Activated naive CD4-positive, alpha-beta T cell treated with anti-CD3 and anti-CD28 coated beads, Interleukin-2, amount 50 U/mL, for 16 hours (primary cell): ENCODE results near the gene ARID5B.
"Not testable (repeated sequence)": the region's sequence is repeated elsewhere in the genome, so short reads cannot be mapped to it uniquely, and the experiment has no call there.

Experiments used
- DNase-seq: peaks from one replicate; pipeline ENCODE4 v3.0.0-alpha.2; 2020

Gene ARID5B

DNA sequence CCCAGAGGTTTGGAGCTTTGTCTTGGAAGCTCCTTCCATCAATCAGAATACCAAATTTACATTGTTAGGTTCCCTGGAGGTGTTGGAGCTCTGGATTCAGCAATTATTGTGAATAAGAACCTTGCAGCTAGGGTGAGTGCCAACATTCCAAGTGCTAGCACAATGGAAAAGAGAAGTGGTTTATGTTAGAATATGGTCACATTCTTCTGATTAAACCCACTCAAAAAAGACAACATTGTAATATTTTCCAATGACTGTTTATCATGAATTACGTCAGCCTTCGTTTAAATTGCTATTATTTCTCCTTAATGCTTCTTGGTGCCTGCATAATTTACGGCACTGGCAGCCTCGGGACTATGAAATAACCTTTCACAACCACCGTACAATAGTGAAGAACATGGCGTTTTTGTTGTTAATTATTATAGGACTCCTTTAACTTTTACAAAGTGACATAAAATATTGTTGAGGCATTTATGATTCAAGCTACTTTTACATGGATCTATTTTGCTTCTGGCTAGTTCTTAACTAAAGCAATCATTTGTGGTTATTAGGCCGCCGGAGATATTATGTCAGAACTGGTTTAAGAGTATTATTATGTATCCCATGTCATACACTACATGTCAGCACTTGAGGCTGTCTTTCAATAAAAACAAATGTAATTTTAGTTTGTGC lies 117.7 kb downstream of the ARID5B start:
- no peak for DNase-seq

DNA sequence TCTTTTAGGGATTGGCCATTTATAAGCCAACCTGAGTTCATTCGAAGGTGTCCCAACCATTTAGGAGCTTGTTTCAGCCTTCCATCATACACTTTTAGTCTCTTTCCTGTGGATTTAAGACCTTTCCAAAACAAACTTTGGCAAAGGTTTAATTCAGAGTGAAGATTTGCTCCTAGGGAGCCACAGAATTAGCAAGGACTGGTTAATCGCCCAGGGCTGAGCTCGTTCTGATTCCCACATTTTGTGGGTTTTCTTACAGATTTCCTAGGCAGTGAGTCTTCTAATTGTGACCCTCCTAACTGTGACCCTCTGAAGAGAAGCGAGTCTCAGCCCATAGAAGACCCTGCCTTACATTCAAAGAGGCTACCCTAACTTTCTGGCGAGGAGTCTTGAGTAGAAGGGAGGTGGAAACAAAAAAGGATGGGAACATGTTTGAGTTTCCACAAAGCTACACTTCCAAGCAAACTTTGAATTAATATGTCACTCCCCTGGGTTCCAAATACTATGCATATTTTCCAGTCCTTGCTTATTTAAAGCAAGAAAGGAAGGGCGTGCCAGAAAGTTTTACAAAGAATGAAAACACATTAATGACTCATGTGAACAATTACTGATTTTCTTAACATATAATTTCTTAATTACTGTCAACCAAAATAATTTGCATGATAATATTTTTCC lies 118.3 kb downstream of the ARID5B start:
- DNase-seq = no peak

DNA sequence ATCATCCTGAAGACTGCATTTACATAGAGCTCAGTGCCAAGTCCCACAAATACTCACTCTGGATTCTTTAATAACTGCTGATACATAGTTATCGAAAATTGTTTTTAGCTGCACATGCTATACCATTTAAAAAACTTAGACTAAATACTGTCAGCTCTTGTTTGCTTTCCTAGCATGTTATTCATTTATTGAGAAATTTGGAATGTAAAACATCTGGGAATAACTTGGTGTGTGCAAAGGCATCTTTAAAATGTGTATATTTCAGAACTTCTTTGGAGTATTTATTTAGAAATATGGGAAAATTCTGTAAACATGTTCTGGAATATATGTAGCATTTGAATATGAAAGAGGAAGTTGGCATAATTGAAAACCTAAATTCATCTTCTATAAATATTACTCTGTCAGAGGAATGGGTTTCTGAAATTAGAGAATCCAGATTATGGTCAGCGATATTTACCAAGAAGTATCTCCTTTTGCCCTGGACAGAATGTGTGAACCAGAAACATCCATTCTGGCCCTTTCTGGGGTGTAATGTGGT lies 119.7 kb downstream of the ARID5B start:
- DNase-seq = no peak

DNA sequence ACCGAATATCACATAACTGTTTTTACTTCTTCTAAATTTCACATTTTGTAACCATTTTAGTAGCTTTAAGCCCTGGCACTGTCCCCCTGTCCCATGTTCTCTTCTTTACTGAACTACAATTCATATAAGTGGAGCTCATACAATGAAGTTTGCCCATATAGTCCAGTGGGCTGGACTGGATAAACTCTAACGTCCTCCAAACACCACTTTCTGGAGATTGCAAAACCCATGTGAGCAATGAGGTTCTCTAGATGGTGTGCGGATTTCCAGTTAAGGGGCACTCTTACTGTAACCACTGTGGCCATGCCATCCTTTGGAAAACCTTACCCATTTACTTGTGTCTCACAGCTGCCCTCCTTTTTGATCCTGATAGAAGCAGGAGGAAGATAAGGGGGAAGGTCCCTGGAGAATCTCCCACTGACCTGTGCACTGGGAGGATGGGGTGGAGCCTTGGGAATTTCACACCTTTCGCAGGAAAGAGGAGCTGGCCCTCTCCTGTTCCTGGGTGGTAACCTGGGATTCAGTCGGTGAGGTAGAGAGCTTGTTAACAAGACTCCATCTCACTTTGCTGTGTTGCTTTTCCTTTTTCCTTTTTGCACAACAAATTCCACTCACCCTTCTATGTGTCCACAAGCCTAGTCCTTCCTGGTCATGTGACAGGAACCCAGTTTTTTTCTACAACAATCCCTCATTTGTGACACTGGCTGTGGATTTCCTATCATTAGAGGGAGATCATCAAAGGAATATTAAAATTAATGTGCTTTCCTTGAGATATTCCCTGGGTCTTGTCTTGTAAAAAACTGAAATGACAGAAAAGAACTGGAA lies 120.7 kb downstream of the ARID5B start:
- no peak for DNase-seq

DNA sequence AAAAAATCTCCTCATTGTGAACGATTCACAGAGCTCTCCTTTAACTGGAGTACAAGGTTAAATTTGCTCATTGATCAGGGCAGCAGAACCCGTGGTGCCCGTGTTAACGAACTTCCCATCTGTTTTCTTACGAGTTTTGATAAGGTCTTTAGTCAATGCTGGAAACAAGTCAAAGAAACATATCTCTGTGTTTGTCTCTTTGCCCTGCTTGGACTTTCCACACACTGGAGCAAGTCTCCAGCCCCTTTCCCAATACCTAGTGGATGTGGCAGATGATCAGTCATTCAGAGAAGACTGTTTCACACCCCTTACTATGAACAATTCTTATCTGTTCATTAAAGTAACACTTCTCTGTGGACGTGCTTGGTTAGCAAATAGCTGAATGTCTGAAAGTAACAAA lies 121.3 kb downstream of the ARID5B start:
- DNase-seq = no peak

DNA sequence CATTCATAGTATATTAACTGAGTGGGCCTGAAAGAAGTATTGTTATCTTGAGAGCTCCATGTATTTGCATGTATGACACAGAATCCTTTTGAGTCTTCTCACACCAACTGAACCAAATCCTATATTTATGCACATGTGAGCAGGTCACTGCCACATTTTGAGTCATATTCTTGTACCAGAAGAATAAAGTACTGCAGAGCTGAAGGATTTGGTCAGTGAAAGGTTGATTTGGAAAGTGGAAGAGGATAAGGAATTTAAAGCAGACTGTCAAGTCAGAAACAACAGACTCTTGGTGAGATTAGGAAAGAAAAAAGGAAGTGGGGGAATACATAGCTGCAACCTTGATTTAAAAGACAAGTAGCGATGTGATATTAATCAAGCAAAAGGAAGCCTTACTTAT lies 121.8 kb downstream of the ARID5B start:
- no peak for DNase-seq

DNA sequence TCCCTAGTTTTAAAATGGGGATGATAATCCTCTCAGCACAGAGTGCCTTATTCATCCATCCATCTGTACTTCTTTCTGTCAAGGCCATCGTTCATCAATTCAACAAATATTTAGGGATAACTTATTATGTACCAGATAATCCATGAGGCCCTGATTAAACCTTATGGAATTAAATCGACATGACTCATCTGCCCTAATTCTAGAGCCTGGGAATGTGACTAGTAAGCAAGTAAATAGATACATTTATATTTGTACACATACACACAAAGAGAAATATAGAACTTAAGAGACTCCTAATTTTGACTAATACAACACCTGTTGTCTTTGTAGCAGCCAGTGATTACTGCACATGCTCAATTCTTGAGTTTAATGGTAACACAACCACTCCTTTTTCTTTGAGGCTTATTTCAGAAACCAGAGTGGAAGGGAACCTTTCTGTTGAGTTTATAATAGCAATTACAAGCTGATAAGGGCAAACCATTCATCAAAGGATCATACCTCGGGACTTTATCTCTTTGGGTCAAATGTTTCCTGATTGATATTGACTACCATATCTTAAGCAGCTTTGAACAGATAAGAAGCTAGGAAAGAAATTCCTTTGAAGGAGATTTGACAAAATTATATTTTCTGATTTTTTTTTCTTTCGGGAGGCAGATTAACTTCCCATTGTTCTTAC lies 122.7 kb downstream of the ARID5B start:
- no peak for DNase-seq

DNA sequence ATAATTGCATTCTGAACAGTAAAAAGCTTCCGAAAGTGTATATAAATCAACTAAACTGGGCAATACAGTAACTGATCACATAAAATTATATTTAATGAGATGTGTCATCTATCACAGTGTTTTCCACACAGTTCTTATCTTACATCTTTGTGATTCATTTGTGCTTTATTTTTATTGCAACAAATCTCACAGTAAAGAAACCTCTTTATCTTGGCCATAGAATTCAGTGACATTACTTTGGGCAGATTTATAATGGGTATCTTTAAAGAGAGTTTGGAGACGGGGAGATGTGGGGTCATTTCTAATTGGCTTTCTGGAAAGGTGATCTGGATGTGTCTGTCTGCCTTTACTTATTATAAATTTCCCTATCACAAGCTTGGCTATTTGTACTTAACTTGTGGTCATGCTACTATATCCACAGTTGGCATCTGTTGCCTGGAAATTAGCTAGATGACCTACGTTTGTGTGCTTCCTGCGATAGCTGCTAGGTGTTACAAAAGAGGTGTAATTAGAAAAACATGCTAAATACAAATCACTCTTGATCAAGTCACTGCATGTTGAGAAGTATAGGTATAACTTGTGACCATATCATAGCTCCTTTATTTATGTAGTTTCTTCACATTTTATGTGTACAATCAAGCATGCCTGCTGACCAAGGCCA lies 123.8 kb downstream of the ARID5B start:
- no peak for DNase-seq

DNA sequence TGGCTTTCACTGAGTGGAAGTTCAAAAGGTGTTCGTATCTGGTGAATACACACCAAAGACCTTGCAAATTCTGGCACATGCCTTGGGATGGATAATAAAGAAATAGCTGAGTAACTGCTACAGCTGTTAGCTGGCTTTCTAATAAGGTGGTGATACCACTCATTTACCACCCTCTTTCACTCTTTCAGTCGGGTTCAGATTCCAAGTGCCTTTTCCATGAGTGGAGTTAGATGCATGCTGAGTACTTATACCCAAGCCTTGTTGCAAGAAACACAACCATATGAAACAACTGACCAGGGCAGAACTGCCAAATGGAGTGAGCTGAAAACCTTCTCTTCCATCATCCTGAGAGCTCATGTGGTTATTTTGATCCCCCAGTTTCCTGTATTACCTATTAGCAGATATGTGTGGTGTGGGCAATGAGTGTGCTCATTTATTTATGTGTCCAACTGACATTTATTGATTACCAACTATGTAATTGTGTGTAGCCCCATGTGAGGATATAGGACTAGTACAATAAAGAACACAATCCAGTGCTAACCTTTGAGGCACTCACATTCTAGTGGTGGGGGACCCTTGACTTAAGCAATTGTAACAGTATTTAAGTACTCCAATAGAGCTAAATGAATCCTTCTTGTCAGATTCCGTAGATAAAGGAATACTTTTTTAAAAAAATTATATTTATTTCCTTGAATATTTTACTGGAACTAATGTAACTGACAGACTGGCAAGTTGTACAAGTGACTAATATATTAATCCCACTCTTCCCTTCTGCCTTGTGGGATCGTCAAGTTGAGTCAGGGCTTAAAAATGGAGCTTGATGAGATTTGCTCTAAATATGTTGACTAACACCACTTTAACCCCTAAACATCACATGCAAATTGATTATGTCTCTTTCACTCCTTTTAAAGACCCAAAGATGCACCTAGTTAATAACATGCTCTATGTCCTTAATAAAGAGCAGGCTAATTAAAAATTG lies 124.7 kb downstream of the ARID5B start:
- no peak for DNase-seq

DNA sequence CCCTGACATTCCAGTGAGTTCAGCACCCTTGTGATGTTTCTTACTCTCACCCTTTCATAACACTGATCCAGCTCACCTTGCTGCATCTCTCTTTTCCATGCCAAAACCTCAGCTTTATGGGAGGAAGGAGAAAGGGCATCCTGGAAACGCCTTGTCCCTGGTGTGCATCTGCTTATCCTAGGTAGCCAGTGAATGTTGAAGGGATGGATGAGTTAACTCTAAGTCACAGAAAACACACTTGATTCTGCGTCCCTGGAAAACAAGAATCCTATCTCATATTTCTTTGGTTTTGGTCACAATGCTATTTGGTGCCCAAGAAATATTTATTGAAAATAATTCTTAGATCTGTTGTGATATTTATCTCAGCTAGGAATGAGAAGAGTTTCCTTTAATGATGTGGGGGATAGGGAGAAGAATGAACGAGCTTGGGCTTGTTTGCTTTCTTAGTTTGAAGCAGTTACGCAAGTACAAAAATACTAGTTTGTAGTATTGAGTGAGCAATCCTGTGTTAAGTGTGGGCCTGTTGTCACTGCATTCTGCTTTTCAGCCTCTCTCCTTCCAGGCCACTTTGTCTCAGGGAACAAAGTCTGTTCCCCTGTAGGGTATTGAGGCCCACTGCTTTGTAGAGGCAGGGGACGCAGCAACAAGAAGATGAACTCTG lies 126.5 kb downstream of the ARID5B start:
- DNase-seq = no peak

DNA sequence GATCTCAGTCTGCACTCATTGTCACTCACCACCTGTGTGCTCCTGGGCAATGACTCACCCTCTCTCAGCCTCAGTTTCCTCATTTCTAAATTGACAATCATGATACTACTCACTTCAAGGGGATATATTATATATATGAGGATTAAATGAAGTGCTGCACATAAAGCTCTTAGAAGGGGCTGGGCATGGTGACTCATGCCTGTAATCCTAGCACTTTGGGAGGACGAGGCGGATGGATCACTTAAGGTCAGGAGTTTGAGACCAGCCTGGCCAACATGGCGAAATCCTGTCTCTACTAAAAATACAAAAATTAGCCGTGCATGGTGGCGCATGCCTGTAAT lies 127.0 kb downstream of the ARID5B start:
- DNase-seq = not testable (repeated sequence)

DNA sequence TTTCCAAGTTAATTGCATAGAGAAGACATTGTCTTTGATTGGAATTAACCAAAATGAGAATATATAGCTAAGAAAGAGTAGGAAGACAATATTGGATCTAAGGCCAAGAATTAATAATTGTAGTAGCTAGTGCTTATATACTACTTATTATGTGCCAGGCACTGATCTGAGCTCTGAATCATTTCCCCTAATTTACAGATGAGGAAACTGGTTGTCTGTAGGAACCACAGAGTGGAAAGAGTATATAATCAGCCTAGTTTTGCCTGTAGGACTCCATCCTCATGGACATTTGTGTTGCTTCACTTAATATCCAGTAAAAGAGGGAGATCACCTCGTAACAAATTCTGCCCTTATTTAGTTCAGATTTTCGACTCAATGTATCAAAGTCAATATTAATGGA lies 127.9 kb downstream of the ARID5B start:
- DNase-seq = no peak

DNA sequence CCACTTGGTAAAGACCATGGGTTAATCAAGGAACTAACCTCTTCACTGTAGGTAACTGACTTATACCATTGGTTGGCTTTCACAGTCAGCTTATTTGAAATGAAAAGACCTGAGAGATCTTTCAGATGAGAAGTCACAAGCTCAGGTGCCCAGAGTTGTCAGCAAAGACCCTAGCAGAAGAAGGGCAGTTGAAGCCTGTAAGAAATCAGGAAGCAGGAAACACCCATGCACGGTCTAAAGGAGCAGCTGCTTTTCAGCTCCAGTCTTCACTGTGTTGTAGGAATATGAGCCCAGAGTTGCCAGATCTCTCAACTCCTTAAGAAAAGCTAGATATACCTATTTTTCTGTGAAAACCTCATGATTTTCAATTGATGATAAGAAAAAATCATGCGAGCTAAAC lies 130.0 kb downstream of the ARID5B start:
- no peak for DNase-seq

DNA sequence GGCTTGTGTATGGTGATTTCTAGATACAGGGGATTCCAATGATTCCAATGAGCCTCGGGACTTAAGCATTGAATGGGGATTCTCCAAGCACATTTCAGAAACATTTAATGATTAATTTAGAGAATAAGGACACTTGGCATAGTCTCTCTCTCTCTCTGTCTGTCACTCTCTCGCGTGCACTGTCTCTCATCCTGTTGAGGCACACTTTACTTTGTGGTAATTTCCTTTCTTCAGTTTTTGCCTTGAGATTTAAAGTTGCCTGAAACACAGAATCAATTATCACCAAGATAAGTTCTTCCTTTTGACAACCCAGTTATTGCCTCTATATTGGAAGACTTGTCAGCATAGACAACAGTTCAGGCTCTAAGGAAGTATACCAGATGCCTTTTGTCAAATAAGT lies 131.6 kb downstream of the ARID5B start:
- DNase-seq = no peak

DNA sequence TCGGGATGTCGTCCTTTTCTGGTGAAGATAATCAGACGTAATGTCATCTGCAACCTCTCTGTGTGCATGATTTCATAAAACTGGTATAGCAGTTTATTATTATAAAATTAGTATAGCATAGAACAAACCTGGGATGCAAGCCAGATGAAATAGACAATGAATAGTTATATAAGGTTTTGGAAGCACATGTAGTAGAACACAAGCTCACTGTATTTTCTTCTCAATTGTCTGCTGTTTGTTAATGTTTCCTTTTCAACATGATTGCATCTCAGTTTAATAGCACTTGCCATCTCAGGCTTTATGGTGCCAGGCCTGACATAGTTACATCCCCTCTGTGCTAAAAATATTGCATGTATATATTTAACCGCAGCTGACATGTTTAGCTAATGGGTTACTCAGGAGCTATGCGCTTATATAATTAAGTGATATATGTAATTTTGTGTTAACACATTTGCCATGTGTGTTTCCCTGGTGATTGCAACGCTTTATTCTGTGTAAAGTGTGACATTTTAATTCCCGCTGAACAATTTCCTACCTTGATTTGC lies 132.7 kb downstream of the ARID5B start:
- no peak for DNase-seq

DNA sequence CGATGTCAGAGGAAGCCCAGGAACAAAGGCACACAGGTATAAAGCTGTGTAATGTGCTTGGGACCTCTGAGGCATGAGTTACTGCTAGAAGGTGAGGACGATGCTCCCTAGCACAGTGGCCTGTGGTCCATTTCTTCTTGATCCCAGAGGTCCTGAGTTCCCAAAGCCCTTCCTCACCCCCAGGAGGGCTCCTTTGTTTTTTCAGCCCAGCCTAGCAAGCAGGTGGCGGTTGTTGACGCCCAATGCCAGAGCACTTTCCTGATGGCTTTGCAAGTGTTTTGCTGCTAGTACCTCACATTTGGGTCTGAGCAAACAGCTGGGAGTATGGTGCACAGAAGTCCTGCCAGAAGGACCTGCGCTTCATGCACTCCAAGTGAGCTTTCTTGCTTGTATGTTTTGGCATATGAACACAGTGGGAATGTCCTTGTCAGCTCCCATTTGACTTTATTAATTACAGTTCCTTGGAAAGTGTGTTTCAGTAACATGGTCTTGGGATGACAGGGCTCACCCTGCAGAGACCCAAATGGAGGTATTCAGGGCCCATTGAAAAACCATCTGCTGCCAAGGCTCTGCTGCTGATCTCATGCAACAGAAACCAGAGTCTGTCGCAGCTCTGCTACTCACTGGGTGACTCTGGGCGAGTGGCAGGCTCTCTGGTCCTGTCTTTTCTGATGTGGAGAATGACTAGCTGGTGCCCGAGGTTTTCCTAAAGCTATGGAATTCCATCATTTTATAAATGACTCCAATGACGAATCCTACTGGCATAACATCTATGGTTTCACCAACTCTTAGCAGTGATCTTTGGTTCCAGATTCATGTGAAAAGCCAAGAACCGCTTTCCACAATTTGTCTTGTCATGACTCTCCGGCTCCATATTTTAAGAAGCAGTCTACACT lies 134.9 kb downstream of the ARID5B start:
- no peak for DNase-seq

DNA sequence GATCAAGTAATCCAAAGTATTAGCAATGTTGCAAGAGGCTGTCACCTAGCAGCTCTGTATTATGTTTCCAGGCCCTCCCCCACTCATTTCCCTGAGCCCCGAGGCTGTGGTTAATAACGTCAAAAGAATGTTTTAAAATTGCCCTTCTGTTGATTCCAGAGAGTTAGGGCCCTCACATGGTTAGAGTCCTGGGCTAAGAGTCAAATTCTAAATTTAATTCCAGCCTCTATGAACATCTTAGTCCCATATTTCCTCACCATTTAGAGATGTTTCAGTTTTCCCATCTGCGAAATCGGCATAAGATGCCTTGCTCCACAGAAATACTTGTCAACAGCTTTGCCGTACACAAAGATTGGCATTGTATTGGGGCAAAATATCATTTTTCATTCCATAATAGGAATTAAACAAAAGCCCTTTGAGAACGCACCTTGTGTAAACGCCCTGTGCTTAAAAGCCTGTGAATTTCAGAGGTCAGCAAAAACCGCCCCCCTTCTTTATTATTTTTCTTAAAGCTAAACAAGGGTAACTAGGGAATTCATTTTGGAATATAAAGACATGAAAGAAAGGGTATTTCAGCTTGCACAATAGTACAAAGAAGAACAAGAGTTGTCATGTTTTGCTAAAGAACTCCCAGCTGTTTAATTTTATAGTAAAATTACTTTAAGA lies 135.8 kb downstream of the ARID5B start:
- no peak for DNase-seq

DNA sequence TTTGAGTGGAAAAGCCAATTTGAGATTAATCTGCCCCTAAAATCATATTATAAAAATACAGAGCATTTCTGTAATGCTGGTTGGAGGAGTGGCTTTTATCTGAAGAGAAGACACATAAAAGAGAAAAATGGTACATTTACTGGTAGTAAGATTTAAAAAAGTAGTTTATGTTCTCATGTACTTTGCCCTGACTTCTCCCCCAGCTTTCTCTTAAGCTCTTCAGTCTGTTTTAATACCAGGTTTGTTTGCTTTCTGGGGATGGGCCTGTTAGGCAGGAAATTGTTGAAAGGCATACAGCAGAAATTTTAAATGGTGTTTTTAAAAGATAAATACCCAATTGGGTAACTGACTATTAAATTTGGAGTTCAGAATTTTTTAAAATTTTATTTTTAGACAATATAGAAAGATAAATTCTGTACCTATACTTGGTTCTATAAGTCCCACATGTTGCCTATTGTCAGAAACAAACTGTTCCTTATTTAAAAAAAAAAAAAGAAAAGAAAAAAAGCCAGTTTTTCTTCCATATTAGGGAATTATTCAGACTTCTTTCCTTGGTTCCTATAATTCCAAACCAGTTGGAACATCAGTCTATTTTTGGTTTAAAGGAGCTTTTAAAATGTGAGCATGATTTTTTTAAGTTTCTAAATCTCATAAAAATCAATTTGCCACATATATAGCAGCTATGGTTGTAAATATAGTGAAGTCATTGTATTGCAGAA lies 136.6 kb downstream of the ARID5B start:
- no peak for DNase-seq
